GM23338 (cell line): ENCODE results near the gene TMEM270. TPM values are rescaled to one million over a fixed set of nuclear protein-coding genes. Genes with fewer than 3 reads are reported as not detected.

Source experiments
- ATAC-seq: fragments of 200-7000 bp; cut with Tn5 transposase; 3 replicates; pipeline ENCODE4 v1.9.1; 2020
- DNase-seq: peaks from one replicate; pipeline ENCODE4 v3.0.0-alpha.2; 2015; ENCODE audit warnings: low spot score
- H2AFZ ChIP-seq: fragments of 200-600 bp; sonication (generic); 2 replicates; pipeline ENCODE4 v1.8.0; 2016; ENCODE audit warnings: antibody characterized with exemption, mild to moderate bottlenecking, moderate library complexity
- H3F3A ChIP-seq: fragments of 200-600 bp; sonication (generic); replicated peaks from 2 replicates; pipeline ENCODE4 v1.8.0; 2017; ENCODE audit warnings: antibody characterized with exemption, mixed run types, low read depth
- H3K27ac ChIP-seq: fragments of 200-600 bp; sonication (generic); 2 replicates; pipeline ENCODE4 v1.6.1; 2016; ENCODE audit warnings: low read depth
- H3K27me3 ChIP-seq: fragments of 200-600 bp; sonication (generic); 2 replicates; pipeline ENCODE4 v1.8.0; 2016; ENCODE audit warnings: mild to moderate bottlenecking, mixed run types, moderate library complexity; ENCODE audit not compliant: insufficient read depth
- H3K36me3 ChIP-seq: fragments of 200-600 bp; sonication (generic); 2 replicates; pipeline ENCODE4 v1.8.0; 2016; ENCODE audit warnings: mild to moderate bottlenecking; ENCODE audit not compliant: insufficient read depth
- H3K4me1 ChIP-seq: fragments of 200-600 bp; sonication (generic); 2 replicates; pipeline ENCODE4 v1.8.0; 2016; ENCODE audit warnings: mild to moderate bottlenecking, moderate library complexity; ENCODE audit not compliant: insufficient read depth
- H3K4me2 ChIP-seq: fragments of 200-600 bp; sonication (generic); 2 replicates; pipeline ENCODE4 v1.7.1; 2017; ENCODE audit warnings: mixed run types
- H3K4me3 ChIP-seq: fragments of 200-600 bp; sonication (generic); 2 replicates; pipeline ENCODE4 v1.6.1; 2016; ENCODE audit warnings: mixed run types
- H3K79me2 ChIP-seq: fragments of 200-600 bp; sonication (generic); replicated peaks from 2 replicates; pipeline ENCODE4 v1.8.0; 2017; ENCODE audit warnings: mild to moderate bottlenecking; ENCODE audit not compliant: insufficient read depth
- H3K9me2 ChIP-seq: fragments of 200-600 bp; sonication (generic); 2 replicates; pipeline ENCODE4 v1.8.0; 2017; ENCODE audit not compliant: insufficient read depth
- H4K20me1 ChIP-seq: fragments of 200-600 bp; sonication (generic); replicated peaks from 2 replicates; pipeline ENCODE4 v1.8.0; 2017; ENCODE audit warnings: mild to moderate bottlenecking; ENCODE audit not compliant: insufficient read depth
- H3K27ac Mint-ChIP-seq: 2 replicates; pipeline ENCODE4 v1.8.0; 2020; ENCODE audit warnings: inconsistent platforms, mild to moderate bottlenecking, moderate library complexity, mixed read lengths
- H3K27me3 Mint-ChIP-seq: 3 replicates; pipeline ENCODE4 v1.8.0; 2022; ENCODE audit warnings: low read depth, mild to moderate bottlenecking, moderate library complexity, mixed read lengths, inconsistent platforms; ENCODE audit not compliant: insufficient read depth, poor library complexity
- H3K36me3 Mint-ChIP-seq: 3 replicates; pipeline ENCODE4 v1.8.0; 2021; ENCODE audit warnings: low read depth, mild to moderate bottlenecking, inconsistent platforms, moderate library complexity, mixed read lengths
- H3K4me1 Mint-ChIP-seq: 3 replicates; pipeline ENCODE4 v1.8.0; 2020; ENCODE audit warnings: mild to moderate bottlenecking, inconsistent platforms, mixed read lengths
- H3K4me3 Mint-ChIP-seq: 3 replicates; pipeline ENCODE4 v1.8.0; 2021; ENCODE audit warnings: moderate library complexity, mild to moderate bottlenecking, inconsistent platforms, mixed read lengths
- H3K9me3 Mint-ChIP-seq: 3 replicates; pipeline ENCODE4 v1.8.0; 2020; ENCODE audit warnings: moderate library complexity, mild to moderate bottlenecking, inconsistent platforms, mixed read lengths
- CREB1 ChIP-seq: fragments of 250-450 bp; sonication (Bioruptor Pico); IDR thresholded peaks from 2 replicates; pipeline ENCODE4 v1.5.0; 2020; ENCODE audit warnings: low read depth, mild to moderate bottlenecking, moderate library complexity
- CTCF ChIP-seq, 2 experiments: fragments of 200-600 bp in 1 of 2; sonication (generic) in 1 of 2; conservative IDR thresholded peaks; 2 replicates each; pipeline versions ENCODE4 v1.5.1 to v1.6.1; 2016 to 2017; ENCODE audit warnings: antibody characterized with exemption in 2 of 2, low read depth in 2 of 2, mild to moderate bottlenecking in 2 of 2, moderate library complexity in 1 of 2
- EZH2 ChIP-seq: fragments of 200-600 bp; sonication (generic); IDR thresholded peaks from one replicate; pipeline ENCODE4 v1.8.0; 2017; ENCODE audit warnings: antibody characterized with exemption, mild to moderate bottlenecking, low read depth; ENCODE audit not compliant: unreplicated experiment
- JUNB ChIP-seq: IDR thresholded peaks from one replicate; pipeline ENCODE4 v1.6.1; 2016; ENCODE audit warnings: antibody characterized with exemption; ENCODE audit not compliant: unreplicated experiment
- POLR2AphosphoS5 ChIP-seq: IDR thresholded peaks from 2 replicates; pipeline ENCODE4 v1.6.1; 2016; ENCODE audit warnings: antibody characterized with exemption, low read depth
- STAT1 ChIP-seq: IDR thresholded peaks from one replicate; pipeline ENCODE4 v1.6.1; 2016; ENCODE audit warnings: antibody characterized with exemption; ENCODE audit not compliant: unreplicated experiment
- ZNF114 ChIP-seq: fragments of 250-450 bp; sonication (Bioruptor Pico); IDR thresholded peaks from 2 replicates; pipeline ENCODE4 v1.5.0; 2020; ENCODE audit warnings: mild to moderate bottlenecking, moderate library complexity
- polyA plus RNA-seq: library from polyadenylated mRNA; unstranded; fragments of >200 nt; fragmentation: Nextera tagmentation; extraction: Ambion mirVana; gene quantifications from 2 replicates; pipeline ENCODE4 v1.2.1, GENCODE V29; 2016
- total RNA-seq: library from RNA; depleted of rRNA; stranded (reverse); fragments of >200 nt; shearing (Covaris generic); gene quantifications from 2 replicates; pipeline ENCODE4 v1.2.3, GENCODE V29; 2014
- TF ChIP-seq, protein P1 (sequence below): fragments of 250-450 bp; sonication (Bioruptor Pico); IDR thresholded peaks from 2 replicates; pipeline ENCODE4 v1.5.0; 2020; ENCODE audit warnings: mild to moderate bottlenecking, moderate library complexity

TMEM270 gene
- total and polyA plus RNA-seq, 2 experiments from 2014 or later = not detected

GRCh38 chr7:73906874-73907273 is 45.9 kb downstream of the TMEM270 start:
- Histone ChIP-seq H3K27ac (no peak overlapping the region), H3K4me2 (no peak overlapping the region)

DNA sequence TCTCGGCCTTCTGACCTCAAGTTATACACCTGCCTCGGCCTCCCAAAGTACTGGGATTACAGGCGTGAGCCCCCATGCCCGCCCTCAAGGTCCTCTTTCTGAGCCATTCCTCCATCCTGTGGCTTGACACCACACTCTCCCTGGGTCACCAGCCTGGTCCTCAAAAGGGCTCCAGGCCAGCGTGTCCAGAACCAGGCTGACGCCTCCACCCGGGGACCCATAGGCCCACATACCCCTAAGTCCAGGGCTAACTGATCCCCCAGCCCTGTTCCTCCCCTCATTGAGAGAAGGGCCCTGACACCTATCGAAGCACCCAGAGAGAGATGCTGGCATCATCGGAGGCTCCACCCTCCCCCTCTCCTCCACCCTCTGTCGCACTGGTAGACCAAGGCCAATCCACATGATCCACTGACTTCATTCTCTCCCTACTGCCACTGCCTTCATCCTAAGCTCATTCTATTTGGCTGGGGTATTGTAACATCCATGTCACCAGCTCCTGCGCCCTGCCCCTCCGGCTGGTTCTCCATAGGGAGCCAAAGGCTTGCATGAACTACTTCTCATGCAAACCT is 46.7 kb downstream of the TMEM270 start:
- Mint-ChIP-seq H3K4me1 (peaks cover 13% of the 10 kb centered on the region; the same call in 2 of the 3 replicates), H3K27ac (no peak overlapping the region), H3K27me3 (peaks cover 9% of the 10 kb centered on the region), H3K36me3 (no peaks in the 10 kb centered on the region), H3K9me3 (no peaks in the 10 kb centered on the region), H3K4me3 (no peak overlapping the region)
- Histone ChIP-seq H3K4me2 (no peak overlapping the region), H3K27ac (no peak overlapping the region), H3K4me3 (no peak overlapping the region), H3K4me1 (no peaks in the 10 kb centered on the region), H3K36me3 (no peaks in the 10 kb centered on the region), H3K79me2 (no peaks in the 10 kb centered on the region), H3K9me2 (no peaks in the 10 kb centered on the region), H3K27me3 (no peaks in the 10 kb centered on the region), H2AFZ (no peak overlapping the region; the same call in 1 of the 2 replicates), H4K20me1 (no peaks in the 10 kb centered on the region), H3F3A (no peaks in the 10 kb centered on the region)
- DNase-seq (no peak), ATAC-seq (no peak)
- TF ChIP-seq POLR2AphosphoS5 = no peak
- no peak for TF ChIP-seq JUNB

More at GRCh38 chr7:73906874-73907273, 45.9 kb downstream of the TMEM270 start:
- no peaks in the 10 kb centered on the region for H3K9me2 ChIP-seq
- Mint-ChIP-seq H3K4me1 (peaks cover 16% of the 10 kb centered on the region; the same call in 2 of the 3 replicates), H3K36me3 (no peaks in the 10 kb centered on the region), H3K27me3 (peaks cover 13% of the 10 kb centered on the region), H3K9me3 (no peaks in the 10 kb centered on the region), H3K27ac (no peak overlapping the region), H3K4me3 (no peak overlapping the region)
- H2AFZ ChIP-seq = no peak overlapping the region
- no peak overlapping the region for H3K4me3 ChIP-seq
- no peaks in the 10 kb centered on the region for H3K79me2 ChIP-seq
- H3K27me3 ChIP-seq = no peaks in the 10 kb centered on the region
- H4K20me1 ChIP-seq = no peaks in the 10 kb centered on the region
- ATAC-seq = no peak
- H3F3A ChIP-seq = no peaks in the 10 kb centered on the region
- H3K36me3 ChIP-seq = no peaks in the 10 kb centered on the region
- no peak for DNase-seq
- TF ChIP-seq STAT1 (no peak), EZH2 (no peak), ZNF114 (CRISPR knock-in tag) (no peak), CREB1 (CRISPR knock-in tag) (no peak)
- peaks cover 6% of the 10 kb centered on the region; the same call in 1 of the 2 replicates for H3K4me1 ChIP-seq

GRCh38 chr7:73908123-73908611 is 47.2 kb downstream of the TMEM270 start:
- no peak overlapping the region for H3K4me2 ChIP-seq
- Mint-ChIP-seq H3K9me3 (no peaks in the 10 kb centered on the region), H3K4me3 (no peak overlapping the region), H3K27me3 (peaks cover 9% of the 10 kb centered on the region), H3K27ac (no peak overlapping the region), H3K36me3 (no peaks in the 10 kb centered on the region), H3K4me1 (peaks cover 13% of the 10 kb centered on the region; the same call in 2 of the 3 replicates)
- no peaks in the 10 kb centered on the region for H3K4me1 ChIP-seq
- no peaks in the 10 kb centered on the region for H3K79me2 ChIP-seq
- DNase-seq = no peak
- no peak overlapping the region for H3K27ac ChIP-seq
- no peak for ATAC-seq
- no peak overlapping the region; the same call in 1 of the 2 replicates for H2AFZ ChIP-seq
- H4K20me1 ChIP-seq = no peaks in the 10 kb centered on the region
- no peaks in the 10 kb centered on the region for H3K36me3 ChIP-seq
- H3K27me3 ChIP-seq = no peaks in the 10 kb centered on the region
- H3K4me3 ChIP-seq = no peak overlapping the region
- H3K9me2 ChIP-seq = no peaks in the 10 kb centered on the region
- no peaks in the 10 kb centered on the region for H3F3A ChIP-seq
- TF ChIP-seq POLR2AphosphoS5 (no peak), CREB1 (CRISPR knock-in tag) (no peak), EZH2 (no peak), CTCF (conservative IDR thresholded peaks at IDR 0.05; ENCODE audit: low read depth in 2 of 2) (no peak)
- TF ChIP-seq, protein P1, sequence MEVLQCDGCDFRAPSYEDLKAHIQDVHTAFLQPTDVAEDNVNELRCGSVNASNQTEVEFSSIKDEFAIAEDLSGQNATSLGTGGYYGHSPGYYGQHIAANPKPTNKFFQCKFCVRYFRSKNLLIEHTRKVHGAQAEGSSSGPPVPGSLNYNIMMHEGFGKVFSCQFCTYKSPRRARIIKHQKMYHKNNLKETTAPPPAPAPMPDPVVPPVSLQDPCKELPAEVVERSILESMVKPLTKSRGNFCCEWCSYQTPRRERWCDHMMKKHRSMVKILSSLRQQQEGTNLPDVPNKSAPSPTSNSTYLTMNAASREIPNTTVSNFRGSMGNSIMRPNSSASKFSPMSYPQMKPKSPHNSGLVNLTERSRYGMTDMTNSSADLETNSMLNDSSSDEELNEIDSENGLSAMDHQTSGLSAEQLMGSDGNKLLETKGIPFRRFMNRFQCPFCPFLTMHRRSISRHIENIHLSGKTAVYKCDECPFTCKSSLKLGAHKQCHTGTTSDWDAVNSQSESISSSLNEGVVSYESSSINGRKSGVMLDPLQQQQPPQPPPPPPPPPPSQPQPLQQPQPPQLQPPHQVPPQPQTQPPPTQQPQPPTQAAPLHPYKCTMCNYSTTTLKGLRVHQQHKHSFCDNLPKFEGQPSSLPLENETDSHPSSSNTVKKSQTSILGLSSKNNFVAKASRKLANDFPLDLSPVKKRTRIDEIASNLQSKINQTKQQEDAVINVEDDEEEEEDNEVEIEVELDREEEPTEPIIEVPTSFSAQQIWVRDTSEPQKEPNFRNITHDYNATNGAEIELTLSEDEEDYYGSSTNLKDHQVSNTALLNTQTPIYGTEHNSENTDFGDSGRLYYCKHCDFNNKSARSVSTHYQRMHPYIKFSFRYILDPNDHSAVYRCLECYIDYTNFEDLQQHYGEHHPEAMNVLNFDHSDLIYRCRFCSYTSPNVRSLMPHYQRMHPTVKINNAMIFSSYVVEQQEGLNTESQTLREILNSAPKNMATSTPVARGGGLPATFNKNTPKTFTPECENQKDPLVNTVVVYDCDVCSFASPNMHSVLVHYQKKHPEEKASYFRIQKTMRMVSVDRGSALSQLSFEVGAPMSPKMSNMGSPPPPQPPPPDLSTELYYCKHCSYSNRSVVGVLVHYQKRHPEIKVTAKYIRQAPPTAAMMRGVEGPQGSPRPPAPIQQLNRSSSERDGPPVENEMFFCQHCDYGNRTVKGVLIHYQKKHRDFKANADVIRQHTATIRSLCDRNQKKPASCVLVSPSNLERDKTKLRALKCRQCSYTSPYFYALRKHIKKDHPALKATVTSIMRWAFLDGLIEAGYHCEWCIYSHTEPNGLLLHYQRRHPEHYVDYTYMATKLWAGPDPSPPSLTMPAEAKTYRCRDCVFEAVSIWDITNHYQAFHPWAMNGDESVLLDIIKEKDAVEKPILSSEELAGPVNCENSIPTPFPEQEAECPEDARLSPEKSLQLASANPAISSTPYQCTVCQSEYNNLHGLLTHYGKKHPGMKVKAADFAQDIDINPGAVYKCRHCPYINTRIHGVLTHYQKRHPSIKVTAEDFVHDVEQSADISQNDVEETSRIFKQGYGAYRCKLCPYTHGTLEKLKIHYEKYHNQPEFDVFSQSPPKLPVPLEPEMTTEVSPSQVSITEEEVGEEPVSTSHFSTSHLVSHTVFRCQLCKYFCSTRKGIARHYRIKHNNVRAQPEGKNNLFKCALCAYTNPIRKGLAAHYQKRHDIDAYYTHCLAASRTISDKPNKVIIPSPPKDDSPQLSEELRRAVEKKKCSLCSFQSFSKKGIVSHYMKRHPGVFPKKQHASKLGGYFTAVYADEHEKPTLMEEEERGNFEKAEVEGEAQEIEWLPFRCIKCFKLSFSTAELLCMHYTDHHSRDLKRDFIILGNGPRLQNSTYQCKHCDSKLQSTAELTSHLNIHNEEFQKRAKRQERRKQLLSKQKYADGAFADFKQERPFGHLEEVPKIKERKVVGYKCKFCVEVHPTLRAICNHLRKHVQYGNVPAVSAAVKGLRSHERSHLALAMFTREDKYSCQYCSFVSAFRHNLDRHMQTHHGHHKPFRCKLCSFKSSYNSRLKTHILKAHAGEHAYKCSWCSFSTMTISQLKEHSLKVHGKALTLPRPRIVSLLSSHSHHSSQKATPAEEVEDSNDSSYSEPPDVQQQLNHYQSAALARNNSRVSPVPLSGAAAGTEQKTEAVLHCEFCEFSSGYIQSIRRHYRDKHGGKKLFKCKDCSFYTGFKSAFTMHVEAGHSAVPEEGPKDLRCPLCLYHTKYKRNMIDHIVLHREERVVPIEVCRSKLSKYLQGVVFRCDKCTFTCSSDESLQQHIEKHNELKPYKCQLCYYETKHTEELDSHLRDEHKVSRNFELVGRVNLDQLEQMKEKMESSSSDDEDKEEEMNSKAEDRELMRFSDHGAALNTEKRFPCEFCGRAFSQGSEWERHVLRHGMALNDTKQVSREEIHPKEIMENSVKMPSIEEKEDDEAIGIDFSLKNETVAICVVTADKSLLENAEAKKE (CRISPR knock-in tag) = no peak
